NCI-H1436 (cell line): ENCODE data around the gene GALNT14.
"Not testable (repeated sequence)": the region's sequence is repeated elsewhere in the genome, so short reads cannot be mapped to it uniquely, and the experiment has no call there.

Source experiments
- DNase-seq: peaks from one replicate; lab custom pipeline; 2025; lab: John Stamatoyannopoulos, UW

The GALNT14 gene, protein sequence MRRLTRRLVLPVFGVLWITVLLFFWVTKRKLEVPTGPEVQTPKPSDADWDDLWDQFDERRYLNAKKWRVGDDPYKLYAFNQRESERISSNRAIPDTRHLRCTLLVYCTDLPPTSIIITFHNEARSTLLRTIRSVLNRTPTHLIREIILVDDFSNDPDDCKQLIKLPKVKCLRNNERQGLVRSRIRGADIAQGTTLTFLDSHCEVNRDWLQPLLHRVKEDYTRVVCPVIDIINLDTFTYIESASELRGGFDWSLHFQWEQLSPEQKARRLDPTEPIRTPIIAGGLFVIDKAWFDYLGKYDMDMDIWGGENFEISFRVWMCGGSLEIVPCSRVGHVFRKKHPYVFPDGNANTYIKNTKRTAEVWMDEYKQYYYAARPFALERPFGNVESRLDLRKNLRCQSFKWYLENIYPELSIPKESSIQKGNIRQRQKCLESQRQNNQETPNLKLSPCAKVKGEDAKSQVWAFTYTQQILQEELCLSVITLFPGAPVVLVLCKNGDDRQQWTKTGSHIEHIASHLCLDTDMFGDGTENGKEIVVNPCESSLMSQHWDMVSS

DNA sequence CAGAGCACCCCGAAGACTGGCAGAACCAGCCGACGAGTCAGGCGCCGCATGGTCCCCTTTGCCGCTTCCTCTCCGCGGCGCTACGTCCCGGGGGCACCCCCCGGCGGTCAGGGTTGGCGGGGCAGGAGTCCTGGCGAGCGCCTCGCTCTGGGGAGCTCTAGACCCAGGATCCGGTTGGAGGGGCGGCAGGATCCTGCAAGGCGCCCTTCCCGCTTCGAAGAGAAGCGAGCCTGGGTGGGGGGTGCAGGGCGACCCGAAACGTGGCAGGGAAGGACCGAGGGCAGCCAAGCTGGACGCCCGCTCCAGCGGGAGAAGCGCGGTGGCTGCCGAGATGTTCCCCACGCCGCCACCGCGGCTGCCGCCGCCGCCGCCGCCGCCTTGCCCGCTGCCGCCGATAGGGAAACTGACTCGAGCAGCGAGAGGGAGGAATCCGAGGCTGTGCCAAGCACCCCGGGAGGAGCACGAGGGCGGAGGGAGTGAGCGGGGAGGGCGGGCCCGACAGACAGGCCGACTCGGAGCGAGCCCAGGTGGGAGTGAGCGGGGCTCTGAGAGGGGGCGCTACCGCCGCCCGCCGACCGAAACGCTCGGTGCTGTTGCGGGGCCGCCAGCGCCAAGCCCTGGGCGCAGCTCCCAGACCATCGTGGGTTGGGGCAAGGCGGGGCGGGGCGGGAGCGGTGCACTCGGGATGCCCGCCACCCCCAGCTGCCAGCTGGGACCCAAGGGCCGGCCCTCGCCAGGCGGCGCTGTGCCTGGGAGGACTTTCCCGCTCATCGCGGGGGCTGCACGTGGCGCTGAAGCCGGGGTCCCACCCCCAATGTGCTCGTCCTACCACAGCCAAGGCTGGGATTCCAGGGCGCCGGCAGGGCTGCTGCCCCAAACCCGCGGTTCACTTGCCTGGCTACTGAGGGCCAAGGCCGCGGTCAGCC lies at the start of gene GALNT14:
Gene GALNT14 (minus strand): TSS at position 404 of the 926 bp plus-strand sequence. CDS start 354 bp downstream, at position 50.
- peak; percentile 51 for DNase-seq

DNA sequence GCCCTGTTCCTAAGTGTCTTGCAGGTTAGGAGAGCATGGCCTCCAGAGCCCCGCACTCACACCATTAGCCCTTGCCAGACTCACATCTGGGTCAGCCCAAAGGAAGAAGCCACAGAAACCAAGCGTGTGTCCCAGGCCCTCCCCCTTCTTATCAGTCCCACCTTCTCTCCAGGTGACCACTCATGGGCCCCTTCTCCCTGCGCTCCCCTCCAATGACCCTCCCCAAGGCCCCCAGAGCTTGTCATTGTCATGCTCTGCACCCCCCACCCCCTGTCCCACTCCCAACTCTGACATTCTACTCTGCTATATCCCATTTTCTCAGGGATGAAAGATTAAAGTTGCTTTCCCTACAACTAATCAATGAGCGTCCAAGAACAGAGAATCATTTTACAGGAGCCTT lies 48.9 kb upstream of the GALNT14 start:
- no peak for DNase-seq

DNA sequence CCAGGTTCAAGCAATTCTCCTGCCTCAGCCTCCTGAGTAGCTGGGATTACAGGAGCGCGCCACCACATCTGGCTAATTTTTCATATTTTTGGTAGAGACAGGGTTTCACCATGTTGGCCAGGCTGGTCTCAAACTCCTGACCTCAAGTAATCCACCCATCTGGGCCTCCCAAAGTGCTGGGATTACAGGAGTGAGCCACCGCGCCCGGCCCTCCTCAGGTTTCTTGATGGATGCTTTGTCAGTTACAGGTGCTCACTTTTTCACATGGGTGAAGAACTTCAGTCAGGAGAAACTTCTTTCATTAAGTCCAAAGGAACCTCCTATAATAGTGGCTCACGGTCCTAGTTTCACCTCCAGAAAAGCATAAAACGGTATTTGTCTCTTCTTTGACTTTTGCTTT lies 45.7 kb upstream of the GALNT14 start:
- not testable (repeated sequence) for DNase-seq

DNA sequence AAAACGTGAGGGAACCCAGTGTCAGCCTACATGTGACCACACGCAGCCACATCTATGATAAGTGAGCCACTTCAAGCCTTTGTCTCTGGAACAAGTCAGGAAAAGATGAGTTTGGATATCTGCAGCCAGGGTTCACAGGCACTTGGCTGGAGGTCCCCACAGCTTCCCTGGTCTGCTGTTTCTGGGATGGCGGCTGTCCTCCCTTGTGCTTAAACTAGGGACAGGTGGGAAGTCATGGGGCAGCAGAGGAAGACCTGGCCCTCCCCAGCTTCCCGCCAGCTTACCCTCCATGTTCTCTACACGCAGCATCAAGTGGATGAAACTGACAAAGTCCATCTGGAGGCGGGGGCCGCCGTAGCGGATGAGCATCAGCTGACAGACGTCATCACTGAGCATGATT lies 38.5 kb upstream of the GALNT14 start:
- DNase-seq, result no peak

DNA sequence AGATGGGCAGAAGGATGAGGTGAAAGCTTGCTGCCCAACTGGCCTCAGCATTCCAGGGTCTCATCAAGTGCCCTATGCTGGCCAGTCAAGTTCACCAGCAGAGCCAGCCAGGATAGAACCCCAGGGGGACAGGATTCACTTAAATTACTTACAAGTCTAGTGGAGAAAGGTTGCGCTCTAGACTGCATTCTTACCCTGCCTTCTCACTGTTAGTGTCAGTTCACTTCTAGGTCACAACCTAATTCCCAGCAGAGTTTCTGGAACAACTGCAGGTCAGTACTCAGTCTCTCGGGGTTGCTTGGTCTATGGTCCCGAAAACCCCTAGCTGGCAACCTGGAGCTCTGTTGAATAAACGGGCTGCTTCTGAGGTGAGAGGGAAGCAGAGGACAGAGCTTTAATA lies 32.9 kb upstream of the GALNT14 start:
- no peak for DNase-seq

DNA sequence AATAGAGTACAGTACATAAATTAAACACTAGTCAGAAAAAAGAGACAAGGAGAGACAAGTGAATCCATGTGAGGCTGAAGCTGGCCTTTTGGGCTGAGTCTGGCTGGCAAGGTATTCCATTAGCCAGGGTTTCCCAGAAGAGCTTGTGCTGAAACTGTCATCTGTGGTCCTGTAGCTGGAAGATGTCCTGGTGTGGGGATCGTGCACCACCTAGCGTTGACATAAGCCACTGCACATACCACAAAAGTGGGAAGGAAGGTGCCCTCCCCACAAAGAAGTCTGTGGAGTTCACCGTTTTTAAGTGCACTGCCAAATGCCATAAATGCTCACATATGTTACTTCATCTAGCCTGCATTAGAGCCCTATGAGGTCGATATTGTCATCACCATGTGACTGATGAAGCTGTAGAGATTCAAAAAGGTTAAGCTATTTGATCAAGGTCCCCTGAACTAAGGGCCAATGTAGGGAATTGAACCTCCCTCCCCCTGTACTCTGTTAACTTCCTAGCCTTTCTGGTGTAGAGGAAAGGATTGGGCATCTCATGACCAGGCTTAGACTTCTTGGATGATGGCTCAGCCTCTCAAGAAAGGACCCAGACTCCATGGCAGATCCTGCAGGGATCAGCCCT lies 31.9 kb upstream of the GALNT14 start:
- peak; percentile 41 for DNase-seq

DNA sequence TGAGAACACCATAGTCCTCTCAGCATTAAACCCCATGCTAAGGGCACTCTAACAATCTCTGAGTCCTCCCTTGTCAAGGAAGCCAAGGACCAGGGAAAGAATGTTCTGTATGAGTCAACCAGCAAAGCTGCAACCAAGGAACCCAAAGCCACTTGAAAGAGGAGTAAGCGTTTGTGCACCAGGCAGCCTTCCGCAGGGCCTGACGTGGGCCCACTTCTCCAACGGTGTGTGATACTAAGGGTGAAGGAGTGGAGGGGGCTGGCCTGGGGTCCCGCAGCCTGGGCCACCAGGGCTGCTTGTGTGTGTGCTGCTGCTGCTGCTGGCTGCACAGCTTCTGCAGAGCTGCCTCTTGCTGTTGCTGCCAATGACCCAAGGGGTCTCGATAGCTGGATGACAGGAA lies 30.1 kb upstream of the GALNT14 start:
- no peak for DNase-seq

DNA sequence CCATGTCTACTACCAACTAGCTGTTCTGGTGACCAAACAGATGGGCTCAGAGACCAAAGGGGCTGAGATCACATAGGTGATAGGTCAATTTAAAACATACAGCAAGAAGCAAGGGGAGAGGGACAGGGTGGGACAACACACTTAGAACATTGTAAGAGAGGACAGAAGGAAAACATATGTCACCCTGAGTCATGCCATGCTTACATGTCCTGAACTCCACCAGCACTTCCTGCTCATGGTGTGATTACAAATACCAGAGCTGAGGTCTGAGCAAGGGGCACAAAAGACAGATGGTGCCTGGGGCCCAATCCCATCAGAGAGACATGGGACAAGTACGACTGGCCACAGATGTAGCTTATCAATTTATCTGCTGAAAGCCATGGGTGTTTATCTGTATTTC lies 28.7 kb upstream of the GALNT14 start:
- no peak for DNase-seq

DNA sequence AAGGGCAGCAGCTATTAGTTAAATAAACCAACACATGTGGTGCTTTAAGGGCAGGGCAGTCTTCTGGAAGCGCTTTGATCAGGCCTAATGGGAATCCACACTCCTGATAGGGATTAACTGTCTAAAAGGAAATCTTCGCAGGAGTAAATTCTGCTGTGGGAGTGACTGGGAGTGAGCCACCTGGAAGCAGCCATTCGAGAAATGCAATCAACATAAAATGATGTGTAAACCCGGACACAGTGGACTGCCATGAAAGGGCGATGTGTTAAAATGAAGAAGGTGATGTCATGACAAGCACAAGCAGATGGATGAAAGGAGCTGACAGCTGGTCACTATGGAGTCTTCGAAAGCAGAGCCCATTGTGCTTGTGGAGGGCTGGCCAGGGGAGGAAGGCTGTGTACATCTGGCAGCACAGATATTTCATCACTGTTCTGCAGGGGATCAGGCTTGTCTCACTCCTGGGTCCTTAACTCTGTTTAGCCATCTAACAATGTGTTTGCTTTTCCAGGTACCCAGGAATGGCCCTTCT lies 24.8 kb upstream of the GALNT14 start:
- no peak for DNase-seq

DNA sequence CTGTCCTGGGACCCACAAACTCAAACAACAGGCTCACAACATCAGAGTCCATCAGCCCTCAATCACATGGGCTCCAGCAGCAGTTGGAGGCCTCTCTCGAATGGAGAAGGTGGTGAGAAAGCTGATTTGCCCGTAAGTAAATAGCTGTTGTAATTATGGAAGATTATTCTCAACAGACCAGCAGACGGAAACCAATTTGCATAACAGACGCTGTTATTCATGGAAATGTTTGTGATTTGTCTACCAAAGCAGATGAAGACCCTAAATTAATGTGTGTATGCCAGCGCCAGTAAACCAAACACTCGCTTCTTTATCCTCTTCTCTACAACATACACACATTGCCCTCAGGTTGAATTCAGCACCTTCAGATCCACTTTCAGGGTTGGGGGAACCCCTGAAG lies 23.4 kb upstream of the GALNT14 start:
- no peak for DNase-seq

DNA sequence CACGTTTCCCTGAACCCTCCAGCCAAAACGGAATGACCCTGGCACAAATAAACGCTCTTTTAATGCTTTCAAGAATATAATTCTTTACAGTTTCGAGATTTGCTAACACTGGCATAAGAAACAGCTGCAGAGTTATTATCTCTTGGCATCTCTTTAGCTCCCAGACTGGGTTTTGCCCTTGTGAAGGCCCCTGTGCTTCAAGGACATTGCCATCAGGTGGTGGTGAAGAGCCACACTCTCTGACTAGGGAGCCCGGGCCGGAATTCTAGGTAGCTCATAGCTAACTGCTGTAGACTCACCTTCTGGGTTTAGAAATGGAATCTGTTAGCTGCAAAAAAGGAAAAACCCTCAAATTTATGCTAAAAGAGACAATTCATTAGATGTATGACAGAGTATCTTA lies 13.3 kb upstream of the GALNT14 start:
- no peak for DNase-seq

DNA sequence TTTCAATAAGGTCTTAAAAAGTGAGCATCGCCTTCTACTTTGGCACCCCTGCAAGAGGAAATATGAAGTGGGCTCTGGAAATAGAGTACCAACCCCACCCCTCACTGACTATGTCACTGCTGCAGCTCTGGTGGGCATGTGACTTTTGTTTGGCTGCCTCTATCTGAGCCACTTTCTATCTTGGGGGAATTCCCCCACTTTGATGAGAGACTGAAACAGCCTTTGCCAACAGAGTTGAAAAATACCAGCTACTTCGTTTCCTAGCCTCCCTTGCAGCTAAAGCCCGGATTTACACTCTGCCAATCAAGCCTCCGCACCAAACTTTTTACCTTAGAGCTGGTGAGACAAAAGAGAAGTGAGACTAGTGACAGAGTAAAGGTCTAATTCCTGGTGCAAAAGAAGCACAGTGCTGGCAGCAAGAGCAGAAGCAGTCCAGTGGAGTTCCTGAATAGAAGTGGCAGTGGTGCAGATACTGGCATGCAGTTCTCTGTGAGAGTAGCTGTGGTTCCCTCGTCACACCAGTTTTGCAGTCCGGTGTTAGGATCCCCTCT lies 12.0 kb upstream of the GALNT14 start:
- no peak for DNase-seq

DNA sequence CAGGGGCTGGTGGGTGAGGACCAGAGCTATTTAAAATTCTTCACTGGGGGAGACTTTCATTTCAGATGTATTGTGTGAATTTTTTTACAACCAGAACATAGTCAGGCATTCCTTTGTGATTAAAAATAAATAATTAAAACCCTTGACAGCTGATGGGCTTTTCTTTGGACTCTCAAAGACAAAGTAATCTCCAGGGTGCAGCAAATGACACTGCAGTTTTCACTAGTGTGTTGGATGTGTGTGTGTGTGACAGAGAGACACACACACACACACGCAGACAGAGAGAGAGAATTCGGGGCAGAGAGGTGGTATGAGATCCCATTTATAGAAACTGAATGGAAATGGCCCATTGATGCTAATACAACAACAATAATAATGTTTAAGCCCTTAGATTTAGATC lies 10.3 kb upstream of the GALNT14 start:
- DNase-seq, result no peak

DNA sequence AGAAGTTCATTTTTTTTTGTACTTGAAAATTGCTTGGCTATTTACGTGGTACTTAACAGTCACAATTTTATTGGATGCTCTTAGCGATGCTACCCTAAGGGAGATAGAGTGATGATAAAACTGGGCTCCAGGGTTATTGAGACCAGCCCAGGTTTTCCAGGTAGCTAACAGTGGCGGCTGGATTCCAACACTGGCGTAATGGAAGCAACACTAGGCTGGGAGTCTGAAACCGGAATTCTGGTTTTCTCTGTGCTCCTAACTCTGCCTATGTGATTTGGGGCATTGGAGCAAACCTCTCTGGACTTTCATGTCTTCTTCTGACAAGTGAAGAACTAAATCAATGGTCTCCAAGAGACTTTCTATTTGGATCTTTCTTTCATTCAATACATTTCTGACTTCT lies 9.4 kb upstream of the GALNT14 start:
- DNase-seq, result no peak

DNA sequence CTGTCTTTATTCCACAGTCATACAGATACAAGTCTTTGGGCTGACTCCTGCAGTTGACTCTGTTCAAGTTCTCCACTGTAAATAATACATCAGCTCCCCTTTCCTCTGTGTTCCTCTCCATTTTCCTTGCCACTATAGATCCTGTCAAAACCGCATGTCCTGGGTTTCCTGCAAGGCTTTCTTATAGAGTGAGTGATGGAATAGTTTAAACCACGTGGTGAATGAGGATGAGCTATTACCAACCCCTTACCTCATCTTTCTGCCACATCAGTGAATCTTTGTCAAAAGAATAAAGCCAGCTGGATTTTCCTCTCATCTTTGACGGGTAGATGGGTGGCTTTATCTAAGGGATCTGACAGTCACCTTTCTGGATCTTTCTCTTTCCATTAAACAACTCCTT lies 3.9 kb upstream of the GALNT14 start:
- DNase-seq, result no peak

DNA sequence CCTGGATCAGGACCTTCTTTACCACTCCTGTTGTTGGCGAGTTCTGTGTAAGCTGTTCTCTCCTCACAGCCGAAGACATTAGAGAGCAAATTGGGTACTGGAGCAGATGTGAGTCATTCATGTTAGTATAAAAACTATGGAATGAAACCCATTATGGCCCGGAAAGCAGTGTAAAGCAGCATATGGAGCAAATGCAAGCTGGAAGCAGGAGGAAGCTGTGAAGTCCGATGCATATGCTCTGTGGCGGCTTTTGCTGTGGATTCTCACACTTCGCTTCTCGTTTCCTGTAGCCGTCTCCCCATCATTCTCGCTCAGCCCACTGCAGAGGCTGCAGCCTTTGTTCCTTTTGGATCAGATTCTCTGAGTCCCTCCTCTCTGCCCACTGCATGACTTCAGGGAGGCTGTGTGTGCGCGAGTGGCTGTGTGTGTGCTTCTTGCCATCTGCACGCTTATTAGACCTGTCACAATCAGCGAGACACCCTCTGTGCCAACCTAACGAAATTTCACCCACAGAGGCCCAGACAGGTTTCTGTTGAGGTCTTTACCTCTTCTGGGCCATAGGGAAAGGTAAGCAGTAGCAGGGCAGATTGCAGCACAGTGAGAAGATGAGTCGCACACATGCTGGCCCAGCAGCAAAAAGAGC lies 3.3 kb upstream of the GALNT14 start:
- no peak for DNase-seq

DNA sequence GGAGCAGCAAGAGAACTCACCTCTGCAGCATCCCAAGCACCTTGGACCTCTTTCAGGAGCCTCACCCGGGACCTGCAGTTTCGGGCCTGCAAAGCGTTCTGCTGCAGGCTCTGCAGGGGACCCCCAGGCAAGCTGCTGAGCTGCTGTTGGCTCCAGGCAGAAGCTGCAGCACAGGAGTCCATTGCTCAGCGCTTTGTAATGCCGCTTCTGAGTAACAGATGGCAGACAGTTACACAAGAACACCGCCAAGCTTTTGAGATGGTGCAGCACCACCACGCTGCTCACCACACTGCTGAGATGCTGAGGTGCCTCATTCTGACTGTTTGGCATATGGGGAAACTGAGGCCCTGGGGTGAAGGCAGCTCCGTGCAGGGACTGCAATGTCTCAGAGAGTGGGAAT lies 1.9 kb upstream of the GALNT14 start:
- DNase-seq, result no peak

DNA sequence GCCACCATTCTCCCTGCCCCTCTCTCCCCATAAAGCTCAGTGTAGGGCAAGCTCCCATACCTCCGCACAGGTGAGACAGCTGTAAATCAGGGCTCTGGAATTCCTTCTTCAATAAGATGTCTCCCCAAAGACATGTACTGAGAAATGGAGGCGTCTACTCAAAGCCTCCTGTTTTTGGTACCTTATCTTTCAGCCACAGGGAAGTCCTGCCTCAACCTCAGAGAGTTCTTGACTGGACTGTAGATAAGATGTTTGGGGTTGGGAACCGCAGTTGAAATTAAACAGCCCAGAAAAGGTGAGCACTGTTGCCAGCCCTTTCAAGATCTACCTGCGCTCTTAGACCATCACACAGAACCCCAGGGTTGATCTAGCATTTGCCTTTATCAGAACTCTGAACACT lies 1.4 kb upstream of the GALNT14 start:
- no peak for DNase-seq

DNA sequence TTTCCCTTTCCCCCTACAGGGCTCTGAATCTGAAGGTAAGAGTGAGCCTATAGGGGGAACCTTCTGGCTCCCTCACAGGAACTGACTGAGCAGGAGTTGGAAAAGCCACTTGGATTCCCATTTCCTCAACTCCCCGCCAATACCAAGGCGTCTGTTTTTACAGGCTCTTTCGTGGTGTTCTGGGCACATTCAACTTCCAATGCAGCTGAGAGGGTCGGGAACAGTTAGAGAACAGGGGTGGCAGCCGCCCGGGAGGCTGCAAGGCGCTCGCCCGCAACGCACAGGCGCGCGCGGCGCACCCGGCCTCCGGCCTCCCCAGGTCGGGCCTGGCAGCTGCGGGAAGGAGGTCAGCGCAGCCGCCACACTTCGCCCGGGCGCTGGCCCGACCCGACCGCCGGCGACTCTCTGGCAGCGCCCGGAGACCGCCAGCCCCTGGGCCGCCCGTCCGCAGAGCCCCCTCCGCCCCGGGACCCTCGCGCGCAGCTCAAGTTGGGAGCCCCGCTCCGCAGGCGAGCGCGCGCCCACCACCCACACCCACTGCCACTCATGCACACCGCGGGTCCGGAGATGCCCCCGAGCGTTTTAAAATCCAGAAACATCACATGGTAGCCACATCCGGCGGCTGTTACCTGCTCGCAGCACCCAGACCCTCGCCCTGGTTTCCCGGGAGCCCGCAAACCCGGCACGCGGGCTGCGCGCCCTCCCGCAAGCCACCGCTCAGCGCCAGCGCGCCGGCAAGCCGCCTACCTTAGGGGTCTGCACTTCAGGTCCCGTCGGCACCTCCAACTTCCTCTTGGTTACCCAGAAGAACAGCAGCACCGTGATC lies 816 bp downstream of the GALNT14 start:
- no peak for DNase-seq

DNA sequence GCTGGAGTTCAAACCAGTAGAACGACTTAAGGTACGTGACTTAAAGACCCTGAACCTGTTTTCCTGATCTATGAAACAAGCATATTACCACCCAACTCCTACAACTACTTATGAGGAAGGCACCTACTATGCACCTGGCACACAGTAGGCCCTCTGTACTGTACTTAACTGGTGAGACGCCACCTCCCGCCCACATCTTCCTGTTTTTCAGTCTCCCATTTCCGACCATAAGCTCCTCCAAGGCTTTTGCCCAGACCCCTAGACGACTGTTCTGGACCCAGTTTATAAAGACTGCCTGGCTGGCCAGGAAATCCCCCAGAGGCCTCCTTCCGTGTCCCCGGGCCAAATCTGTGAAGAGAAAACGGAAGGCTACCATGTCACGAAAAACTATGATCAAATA lies 1.5 kb downstream of the GALNT14 start:
- no peak for DNase-seq
